ENCODE data around the gene ACTA2. TPM values are rescaled to one million over a fixed set of nuclear protein-coding genes. Genes with fewer than 3 reads are reported as not detected.

Gene ACTA2
- total RNA-seq, 1 experiment from 2014 or later, result 52.2 TPM

DNA sequence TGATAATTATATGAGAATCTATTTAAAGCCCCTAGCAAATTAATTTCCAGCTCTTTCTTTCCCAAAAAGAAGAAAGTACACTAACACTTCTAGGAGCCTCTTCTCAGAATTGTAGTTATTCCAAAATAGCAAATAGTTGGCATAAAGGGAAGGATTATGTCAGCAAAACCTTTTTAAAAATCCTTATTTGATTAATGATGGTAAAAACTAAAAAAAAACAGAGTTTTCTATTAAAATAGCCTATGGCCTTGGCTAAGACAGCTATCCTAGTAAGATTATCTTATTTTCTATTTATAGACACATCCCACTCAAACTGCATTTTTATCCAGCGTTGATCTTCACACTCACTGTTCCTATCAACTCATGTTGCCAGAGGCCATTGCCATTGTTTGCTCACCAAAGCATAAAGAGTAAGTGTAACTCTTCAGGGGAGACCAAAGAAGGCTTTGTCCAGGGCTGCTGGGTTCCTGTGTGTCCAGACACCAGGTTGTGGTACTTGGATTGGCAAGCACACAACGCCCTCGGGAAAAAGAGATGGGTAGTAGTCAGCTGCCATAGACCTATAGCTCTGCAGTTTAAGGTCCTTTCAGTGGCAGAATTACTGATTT is 31.5 kb downstream of the ACTA2 start:
- BruUV-seq (replicated peaks), result no TSS peak

DNA sequence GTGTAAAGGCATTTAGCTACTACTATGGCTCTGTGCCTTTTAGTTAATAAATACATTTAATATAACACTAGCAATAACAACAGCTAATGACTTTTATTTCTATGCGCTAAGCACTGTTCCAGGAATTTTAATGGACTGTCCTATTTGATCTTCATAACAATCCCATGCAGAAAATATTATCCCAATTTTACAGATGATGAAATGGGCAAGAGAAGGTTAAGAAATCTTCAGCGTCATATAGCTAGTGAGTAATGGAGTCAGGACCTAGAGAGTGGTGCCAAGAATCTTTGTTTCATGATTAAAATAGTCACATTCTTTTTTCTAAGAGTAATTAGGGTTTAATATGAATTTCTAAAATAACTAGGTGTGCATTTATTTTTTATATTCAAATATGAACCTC is 32.4 kb downstream of the ACTA2 start:
- TF ChIP-seq CTCF (conservative IDR thresholded peaks at IDR 0.05; ENCODE audit: low read depth, low read length) (no peak), EZH2 (IDR thresholded peaks at IDR 0.05; ENCODE audit: borderline replicate concordance, low read depth, low read length, poor library complexity, severe bottlenecking) (no peak)
- intact Hi-C loops (cut with micrococcal nuclease; ENCODE audit: unreplicated experiment), result no loop called here
- DNase-seq (ENCODE audit: low spot score), result no peak
- CTCF ChIA-PET, result interaction anchor here (0.8 kb wide), 1 partner anchor 14 kb away, joined by 3 read pairs; no protein-coding TSS in a partner anchor
- peaks cover 19% of the 10 kb centered on the region for H3K4me1 ChIP-seq (ENCODE audit: insufficient read depth, low read length, poor library complexity, severe bottlenecking)
- H3K4me3 ChIP-seq (ENCODE audit: low read depth, low read length, poor library complexity, severe bottlenecking), result no peak overlapping the region
- no TSS peak for BruUV-seq (replicated peaks)
- H3K9me3 ChIP-seq (ENCODE audit: low read depth, low read length, poor library complexity, severe bottlenecking), result no peaks in the 10 kb centered on the region
- H3K27ac ChIP-seq (ENCODE audit: low read depth, low read length, poor library complexity, severe bottlenecking), result no peak overlapping the region
- peaks cover 48% of the 10 kb centered on the region for H3K36me3 ChIP-seq (ENCODE audit: insufficient read depth, low read length, poor library complexity, severe bottlenecking)
- no peaks in the 10 kb centered on the region for H3K27me3 ChIP-seq (replicated peaks; ENCODE audit: insufficient read depth, low read depth, low read length, poor library complexity)
- POLR2A ChIA-PET (ENCODE audit: low non-redundant PET), result no interaction called here

More for the DNA sequence above, 31.5 kb downstream of the ACTA2 start:
- intact Hi-C loops (cut with micrococcal nuclease; ENCODE audit: unreplicated experiment), result no loop called here
- no peak for DNase-seq (ENCODE audit: low spot score)
- H3K27ac ChIP-seq (ENCODE audit: low read depth, low read length, poor library complexity, severe bottlenecking), result no peak overlapping the region
- ChIA-PET CTCF (no interaction called here), POLR2A (ENCODE audit: low non-redundant PET) (no interaction called here)
- H3K36me3 ChIP-seq (ENCODE audit: insufficient read depth, low read length, poor library complexity, severe bottlenecking), result peaks cover 47% of the 10 kb centered on the region
- peaks cover 12% of the 10 kb centered on the region for H3K4me1 ChIP-seq (ENCODE audit: insufficient read depth, low read length, poor library complexity, severe bottlenecking)
- no peak overlapping the region for H3K4me3 ChIP-seq (ENCODE audit: low read depth, low read length, poor library complexity, severe bottlenecking)
- no peaks in the 10 kb centered on the region for H3K9me3 ChIP-seq (ENCODE audit: low read depth, low read length, poor library complexity, severe bottlenecking)
- no peaks in the 10 kb centered on the region for H3K27me3 ChIP-seq (replicated peaks; ENCODE audit: insufficient read depth, low read depth, low read length, poor library complexity)
- TF ChIP-seq CTCF (conservative IDR thresholded peaks at IDR 0.05; ENCODE audit: low read depth, low read length), result no peak
- no peak for TF ChIP-seq EZH2 (IDR thresholded peaks at IDR 0.05; ENCODE audit: borderline replicate concordance, low read depth, low read length, poor library complexity, severe bottlenecking)

- BruUV-seq (replicated peaks), result no TSS peak
- intact Hi-C loops (cut with micrococcal nuclease; ENCODE audit: unreplicated experiment), result no loop called here
- H3K27me3 ChIP-seq (replicated peaks; ENCODE audit: insufficient read depth, low read depth, low read length, poor library complexity), result no peaks in the 10 kb centered on the region
- TF ChIP-seq CTCF (conservative IDR thresholded peaks at IDR 0.05; ENCODE audit: low read depth, low read length), result no peak
- TF ChIP-seq EZH2 (IDR thresholded peaks at IDR 0.05; ENCODE audit: borderline replicate concordance, low read depth, low read length, poor library complexity, severe bottlenecking), result no peak
- DNase-seq (ENCODE audit: low spot score), result no peak
- ChIA-PET CTCF (interaction anchor here (1.0 kb wide), 1 partner anchor 83 kb away, joined by 3 read pairs; no protein-coding TSS in a partner anchor), POLR2A (ENCODE audit: low non-redundant PET) (no interaction called here)
- no peaks in the 10 kb centered on the region for H3K9me3 ChIP-seq (ENCODE audit: low read depth, low read length, poor library complexity, severe bottlenecking)
- H3K27ac ChIP-seq (ENCODE audit: low read depth, low read length, poor library complexity, severe bottlenecking), result no peak overlapping the region
- H3K4me3 ChIP-seq (ENCODE audit: low read depth, low read length, poor library complexity, severe bottlenecking), result no peak overlapping the region
- peaks cover 19% of the 10 kb centered on the region for H3K4me1 ChIP-seq (ENCODE audit: insufficient read depth, low read length, poor library complexity, severe bottlenecking)
- peaks cover 48% of the 10 kb centered on the region for H3K36me3 ChIP-seq (ENCODE audit: insufficient read depth, low read length, poor library complexity, severe bottlenecking)
Measured at GRCh38 chr10:88919041-88919440, 33.5 kb downstream of the ACTA2 start.

Measured in A673 (cell line).